ENCODE results near the gene DDI2.

- TF ChIP-seq CTCF (IDR thresholded peaks at IDR 0.05; ENCODE audit: poor library complexity): no peak
- no peak for TF ChIP-seq EZH2 (IDR thresholded peaks at IDR 0.05; ENCODE audit: borderline replicate concordance)
Measured at GRCh38 chr1:15639262-15639661, 22.0 kb downstream of the DDI2 start.
